Keratinocyte (primary cell): ENCODE data around the gene NME7. TPM values are rescaled to one million over a fixed set of nuclear protein-coding genes. Genes with fewer than 3 reads are reported as not detected.

Experiments used
- DNase-seq: peaks from one replicate; pipeline ENCODE4 v3.0.0-alpha.2; 2011; ENCODE audit warnings: low read depth, missing footprints, low spot score
- FAIRE-seq: peaks from 2 replicates; lab custom pipeline; 2011; peaks lifted over from hg19 to GRCh38; lab: Jason Lieb, UNC
- H2AFZ ChIP-seq: 2 replicates; pipeline ENCODE4 v1.6.0; 2012; ENCODE audit warnings: low read length, control low read depth, inconsistent platforms; ENCODE audit not compliant: control insufficient read depth
- H3K27ac ChIP-seq: 2 replicates; pipeline ENCODE4 v1.5.1; 2011; ENCODE audit warnings: low read length; ENCODE audit not compliant: control insufficient read depth, insufficient read depth
- H3K27me3 ChIP-seq: 3 replicates; pipeline ENCODE4 v1.6.0; 2011; ENCODE audit warnings: low read length; ENCODE audit not compliant: control insufficient read depth, insufficient read depth; ENCODE audit errors: extremely low read depth
- H3K36me3 ChIP-seq, 2 experiments: 2 replicates in 1 of 2; 3 replicates in 1 of 2; pipeline ENCODE4 v1.5.1; 2011; ENCODE audit warnings: low read length in 2 of 2, mild to moderate bottlenecking in 1 of 2; ENCODE audit not compliant: control insufficient read depth in 2 of 2, insufficient read depth in 2 of 2; ENCODE audit errors: extremely low read depth in 1 of 2
- H3K4me1 ChIP-seq: 3 replicates; pipeline ENCODE4 v1.5.1; 2011; ENCODE audit warnings: low read length; ENCODE audit not compliant: control insufficient read depth, insufficient read depth; ENCODE audit errors: extremely low read depth
- H3K4me2 ChIP-seq: 3 replicates; pipeline ENCODE4 v1.6.0; 2011; ENCODE audit warnings: low read depth, low read length; ENCODE audit not compliant: control insufficient read depth, insufficient read depth; ENCODE audit errors: extremely low read depth
- H3K4me3 ChIP-seq, 3 experiments: fragments of 200-600 bp in 1 of 3; sonication (generic) in 1 of 3; 2 replicates in 2 of 3; 3 replicates in 1 of 3; pipeline ENCODE4 v1.5.1; 2011 to 2016; ENCODE audit warnings: low read length in 3 of 3, mild to moderate bottlenecking in 3 of 3, control low read depth in 2 of 3, inconsistent platforms in 1 of 3, low read depth in 1 of 3, mixed read lengths in 1 of 3, mixed run types in 1 of 3, moderate library complexity in 1 of 3; ENCODE audit not compliant: control insufficient read depth in 2 of 3, insufficient read depth in 2 of 3; ENCODE audit errors: extremely low read depth in 1 of 3
- H3K79me2 ChIP-seq: 2 replicates; pipeline ENCODE4 v1.6.0; 2012; ENCODE audit warnings: low read length; ENCODE audit not compliant: control insufficient read depth, insufficient read depth
- H3K9ac ChIP-seq: 3 replicates; pipeline ENCODE4 v1.6.0; 2011; ENCODE audit warnings: low read length; ENCODE audit not compliant: control insufficient read depth, insufficient read depth; ENCODE audit errors: extremely low read depth
- H3K9me1 ChIP-seq: 3 replicates; pipeline ENCODE4 v1.6.0; 2011; ENCODE audit warnings: low read length; ENCODE audit not compliant: control insufficient read depth, insufficient read depth; ENCODE audit errors: extremely low read depth
- H3K9me3 ChIP-seq: 2 replicates; pipeline ENCODE4 v1.5.1; 2012; ENCODE audit warnings: low read depth, low read length; ENCODE audit not compliant: control insufficient read depth
- H4K20me1 ChIP-seq: 3 replicates; pipeline ENCODE4 v1.6.0; 2011; ENCODE audit warnings: low read length; ENCODE audit not compliant: control insufficient read depth, insufficient read depth; ENCODE audit errors: extremely low read depth
- CTCF ChIP-seq, 3 experiments: IDR thresholded peaks in 1 of 3; conservative IDR thresholded peaks in 1 of 3; optimal IDR thresholded peaks in 1 of 3; 2 replicates in 2 of 3; 3 replicates in 1 of 3; pipeline versions ENCODE3 to v1.5.1; 2011; ENCODE audit warnings: low read length in 3 of 3, mild to moderate bottlenecking in 3 of 3, moderate library complexity in 2 of 3, control low read depth in 1 of 3, inconsistent platforms in 1 of 3; ENCODE audit not compliant: insufficient read depth in 2 of 3; ENCODE audit errors: extremely low read depth in 1 of 3
- EZH2 ChIP-seq: IDR thresholded peaks from one replicate; pipeline ENCODE4 v1.6.1; 2012; ENCODE audit warnings: inconsistent platforms, mild to moderate bottlenecking, low read length, moderate library complexity
- dilution Hi-C: fragments of 300-500 bp; cut with MboI; formaldehyde crosslinking; loops from one replicate; pipeline ENCODE4 v1.7.0; 2020; ENCODE audit warnings: low sequenced_read_pairs; ENCODE audit not compliant: extremely low pct_ligation_motif_present
- polyA plus RNA-seq, 5 experiments: library from polyadenylated mRNA; depleted of rRNA in 3 of 5; stranded (reverse) in 3 of 5; stranded (forward) in 1 of 5; unstranded in 1 of 5; fragments of >200 nt; gene quantifications; 1 replicate in 1 of 5; 2 replicates in 3 of 5; 3 replicates in 1 of 5; pipeline versions ENCODE4 v1.2.1 to v1.2.3, GENCODE V29; 2011 to 2012; ENCODE audit warnings: missing spikeins in 2 of 5, low read depth in 1 of 5, low replicate concordance in 1 of 5

NME7 gene
- polyA plus RNA-seq, 1 donor (not counting 4 experiments of a cell fraction or from before 2014, with no cell fraction given): 52.9 TPM

GRCh38 chr1:169383449-169383848, 15.9 kb upstream of the NME7 start:
- no peak for DNase-seq

GRCh38 chr1:169381162-169381561, 13.6 kb upstream of the NME7 start:
- no peaks in the 10 kb centered on the region for H3K9me3 ChIP-seq
- dilution Hi-C loops: no loop called here
- no peak for FAIRE-seq
- no peaks in the 10 kb centered on the region for H3K9me1 ChIP-seq
- H3K9ac ChIP-seq: no peak overlapping the region
- H3K79me2 ChIP-seq: peaks cover 7% of the 10 kb centered on the region
- no peaks in the 10 kb centered on the region for H4K20me1 ChIP-seq
- H3K4me2 ChIP-seq: no peak overlapping the region
- H2AFZ ChIP-seq: no peak overlapping the region
- DNase-seq: no peak
- no peak overlapping the region for H3K4me3 ChIP-seq
- H3K27ac ChIP-seq: no peak overlapping the region
- H3K36me3 ChIP-seq: peaks cover 21 to 27% of the 10 kb centered on the region in 2 experiments
- TF ChIP-seq EZH2 (no peak), CTCF (optimal IDR thresholded peaks at IDR 0.05 in 1 of 3, IDR thresholded peaks at IDR 0.05 in 1 of 3, conservative IDR thresholded peaks at IDR 0.05 in 1 of 3; ENCODE audit: extremely low read depth in 1 of 3, insufficient read depth in 2 of 3, low read length in 3 of 3) (no peak)
- H3K27me3 ChIP-seq: no peaks in the 10 kb centered on the region
- H3K4me1 ChIP-seq: no peaks in the 10 kb centered on the region

More at GRCh38 chr1:169383449-169383848, 15.9 kb upstream of the NME7 start:
- H3K79me2 ChIP-seq: no peaks in the 10 kb centered on the region
- H3K4me3 ChIP-seq: no peak overlapping the region
- H3K27ac ChIP-seq: no peak overlapping the region
- H3K9me1 ChIP-seq: no peaks in the 10 kb centered on the region
- no peak overlapping the region for H2AFZ ChIP-seq
- FAIRE-seq: no peak
- no peaks in the 10 kb centered on the region for H4K20me1 ChIP-seq
- dilution Hi-C loops: no loop called here
- peaks cover 18 to 24% of the 10 kb centered on the region in 2 experiments for H3K36me3 ChIP-seq
- no peak overlapping the region for H3K9ac ChIP-seq
- H3K9me3 ChIP-seq: no peaks in the 10 kb centered on the region
- H3K4me1 ChIP-seq: no peaks in the 10 kb centered on the region
- no peak overlapping the region for H3K4me2 ChIP-seq
- TF ChIP-seq EZH2: no peak
- TF ChIP-seq CTCF (optimal IDR thresholded peaks at IDR 0.05 in 1 of 3, IDR thresholded peaks at IDR 0.05 in 1 of 3, conservative IDR thresholded peaks at IDR 0.05 in 1 of 3; ENCODE audit: extremely low read depth in 1 of 3, insufficient read depth in 2 of 3, low read length in 3 of 3): no peak
- no peaks in the 10 kb centered on the region for H3K27me3 ChIP-seq
